CD4-positive, alpha-beta memory T cell (primary cell): Measurements from ENCODE around the gene ARIH2. TPM values are rescaled to one million over a fixed set of nuclear protein-coding genes. Genes with fewer than 3 reads are reported as not detected.
A peak's percentile ranks its signal among the peaks of the same experiment; 100 is the strongest.

Experiments
- CTCF ChIA-PET: fragments of 350-600 bp; sonication (Branson Sonifier 250); formaldehyde crosslinking; loops from one replicate; lab custom pipeline; 2021; ENCODE audit warnings: inconsistent platforms; ENCODE audit not compliant: partially characterized antibody; lab: Charles Lee
- POLR2A ChIA-PET: fragments of 350-600 bp; sonication (Branson Sonifier 250); formaldehyde crosslinking; loops from one replicate; lab custom pipeline; 2021; ENCODE audit not compliant: partially characterized antibody; lab: Charles Lee
- DNase-seq, 5 donors: peaks; one replicate each; pipeline versions ENCODE4 v3.0.0 to v3.0.0-alpha.2; 2020 to 2022; ENCODE audit warnings: mixed read lengths in 1 of 5
- H3K27ac ChIP-seq: one replicate; pipeline ENCODE4 v1.7.0; 2013; ENCODE audit warnings: low read depth, low read length
- H3K27me3 ChIP-seq: 2 replicates; pipeline ENCODE4 v1.7.0; 2013; ENCODE audit warnings: mild to moderate bottlenecking, low read length, moderate library complexity; ENCODE audit not compliant: insufficient read depth
- H3K36me3 ChIP-seq: 2 replicates; pipeline ENCODE4 v1.7.0; 2013; ENCODE audit warnings: mild to moderate bottlenecking, low read length, moderate library complexity; ENCODE audit not compliant: insufficient read depth
- H3K4me1 ChIP-seq: 2 replicates; pipeline ENCODE4 v1.7.0; 2013; ENCODE audit warnings: mild to moderate bottlenecking, low read length, moderate library complexity; ENCODE audit not compliant: insufficient read depth
- H3K4me3 ChIP-seq, 2 donors: one replicate each; pipeline ENCODE4 v1.7.0; 2013; ENCODE audit warnings: low read length in 2 of 2, mild to moderate bottlenecking in 1 of 2
- H3K9me3 ChIP-seq, 2 donors: one replicate each; pipeline ENCODE4 v1.7.0; 2013; ENCODE audit warnings: low read length in 2 of 2, control low read depth in 1 of 2; ENCODE audit not compliant: control insufficient read depth in 1 of 2
- H3K27ac Mint-ChIP-seq, 7 donors: one replicate each; pipeline ENCODE4 v1.8.0; 2020 to 2021; ENCODE audit warnings: mixed read lengths in 7 of 7, mild to moderate bottlenecking in 6 of 7, inconsistent platforms in 3 of 7, moderate library complexity in 3 of 7
- H3K27me3 Mint-ChIP-seq, 2 donors: one replicate each; pipeline ENCODE4 v1.8.0; 2020 to 2021; ENCODE audit warnings: mixed read lengths in 2 of 2
- H3K36me3 Mint-ChIP-seq, 2 donors: one replicate each; pipeline ENCODE4 v1.8.0; 2020 to 2021; ENCODE audit warnings: mixed read lengths in 2 of 2, inconsistent platforms in 1 of 2, mild to moderate bottlenecking in 1 of 2
- H3K4me1 Mint-ChIP-seq, 4 donors: one replicate each; pipeline ENCODE4 v1.8.0; 2020 to 2021; ENCODE audit warnings: mixed read lengths in 4 of 4, mild to moderate bottlenecking in 1 of 4
- H3K4me3 Mint-ChIP-seq, 8 donors: one replicate each; pipeline ENCODE4 v1.8.0; 2020 to 2021; ENCODE audit warnings: mixed read lengths in 8 of 8, mild to moderate bottlenecking in 7 of 8, moderate library complexity in 6 of 8, inconsistent platforms in 3 of 8
- H3K9me3 Mint-ChIP-seq, 8 donors: one replicate each; pipeline ENCODE4 v1.8.0; 2020 to 2021; ENCODE audit warnings: mixed read lengths in 8 of 8, mild to moderate bottlenecking in 5 of 8, inconsistent platforms in 3 of 8, moderate library complexity in 1 of 8
- intact Hi-C: fragments of 100-400 bp; cut with micrococcal nuclease; formaldehyde crosslinking; loops from one replicate; pipeline ENCODE4 v1.15.1; 2023
- polyA plus RNA-seq, 2 donors: library from polyadenylated mRNA; unstranded; fragments of 300-500 nt; fragmentation: Illumina TruSeq; gene quantifications; one replicate each; pipeline ENCODE4 v1.2.3, GENCODE V29; 2021
- total RNA-seq, 2 experiments: library from RNA; stranded (reverse); gene quantifications; one replicate each; pipeline ENCODE4 v1.2.3, GENCODE V29; 2021

ARIH2 gene
- total RNA-seq = 100 to 1,000 TPM; 141 to 149 TPM
- 100 to 1,000 TPM; 109 to 153 TPM for polyA plus RNA-seq

- H3K27me3 ChIP-seq = no peaks in the 10 kb centered on the region
- peak within 1 kb of the TSS; percentile 93 for H3K27ac ChIP-seq
- ChIA-PET POLR2A (interaction anchor here (0.5 to 3.1 kb wide), 25 partner anchors 11 to 1037 kb away, joined by 3 to 93 read pairs (median 4); partner anchors contain the start of genes CCDC51, IMPDH2, IP6K2 and NCKIPSD), CTCF (interaction anchor here (0.9 to 7.6 kb wide), 8 partner anchors 8 to 179 kb away, joined by 3 to 45 read pairs (median 4); partner anchors contain the start of gene SLC25A20)
- no peaks in the 10 kb centered on the region for H3K9me3 ChIP-seq
- Mint-ChIP-seq H3K36me3 (peaks cover 0 to 18% of the 10 kb centered on the region in 2 donors), H3K27me3 (no peaks in the 10 kb centered on the region), H3K9me3 (no peaks in the 10 kb centered on the region), H3K4me1 (peaks cover 11 to 37% (median 23%) of the 10 kb centered on the region in 4 donors), H3K4me3 (peak within 1 kb of the TSS; percentile 89 to 97 (median 95)), H3K27ac (peak within 1 kb of the TSS; percentile 97 to 100 (median 98))
- peaks cover 29% of the 10 kb centered on the region for H3K4me1 ChIP-seq
- peak within 1 kb of the TSS; percentile 81 to 96 for H3K4me3 ChIP-seq
- intact Hi-C loops = loop anchor here (1.0 to 10.0 kb wide), 5 partner anchors 20 to 234 kb away; partner anchors contain the start of genes IP6K2, NCKIPSD, PRKAR2A and SLC25A20
- H3K36me3 ChIP-seq = peaks cover 10% of the 10 kb centered on the region
- peak; percentile 87 to 90 (median 88) for DNase-seq
Observed at GRCh38 chr3:48918388-48919214, at the start of gene ARIH2. Gene ARIH2, plus strand, starts transcription at chr3:48918842. Its CDS starts 8,717 bp downstream, at chr3:48927559.

- H3K36me3 Mint-ChIP-seq = peaks cover 13 to 34% of the 10 kb centered on the region in 2 donors
- no peaks in the 10 kb centered on the region for H3K9me3 ChIP-seq
- no peak overlapping the region for H3K4me3 ChIP-seq
- peaks cover 0 to 5% (median 4%) of the 10 kb centered on the region in 4 donors for H3K4me1 Mint-ChIP-seq
- peaks cover 10% of the 10 kb centered on the region for H3K36me3 ChIP-seq
- POLR2A ChIA-PET = no interaction called here
- no peaks in the 10 kb centered on the region for H3K4me1 ChIP-seq
- H3K27me3 ChIP-seq = no peaks in the 10 kb centered on the region
- H3K27ac ChIP-seq = no peak overlapping the region
- DNase-seq = no peak
- CTCF ChIA-PET = no interaction called here
- intact Hi-C loops = no loop called here
- H3K27ac Mint-ChIP-seq = no peak overlapping the region
- H3K27me3 Mint-ChIP-seq = no peaks in the 10 kb centered on the region
- H3K9me3 Mint-ChIP-seq = no peaks in the 10 kb centered on the region
- H3K4me3 Mint-ChIP-seq = no peak overlapping the region
Observed at GRCh38 chr3:48877671-48878070, 41.0 kb upstream of the ARIH2 start.

GRCh38 chr3:48879307-48879993, 39.2 kb upstream of the ARIH2 start:
- POLR2A ChIA-PET = no interaction called here
- no peaks in the 10 kb centered on the region for H3K9me3 ChIP-seq
- intact Hi-C loops = no loop called here

GRCh38 chr3:48879994-48880377, 38.7 kb upstream of the ARIH2 start:
- Mint-ChIP-seq H3K27ac (peak overlapping the region in 1 of 7 donors; percentile 55), H3K27me3 (no peaks in the 10 kb centered on the region), H3K9me3 (no peaks in the 10 kb centered on the region), H3K4me1 (peaks cover 0 to 5% (median 5%) of the 10 kb centered on the region in 4 donors), H3K36me3 (peaks cover 19 to 40% of the 10 kb centered on the region in 2 donors), H3K4me3 (no peak overlapping the region)
- no peak for DNase-seq
- H3K27ac ChIP-seq = no peak overlapping the region
- no peaks in the 10 kb centered on the region for H3K4me1 ChIP-seq
- H3K4me3 ChIP-seq = no peak overlapping the region
- CTCF ChIA-PET = no interaction called here
- H3K36me3 ChIP-seq = peaks cover 19% of the 10 kb centered on the region
- no peaks in the 10 kb centered on the region for H3K27me3 ChIP-seq
- H3K9me3 ChIP-seq = no peaks in the 10 kb centered on the region
- POLR2A ChIA-PET = no interaction called here
- intact Hi-C loops = no loop called here

More at GRCh38 chr3:48879307-48879993, 39.2 kb upstream of the ARIH2 start:
- no peak overlapping the region for H3K4me3 ChIP-seq
- DNase-seq = no peak
- no peaks in the 10 kb centered on the region for H3K27me3 ChIP-seq
- Mint-ChIP-seq H3K4me1 (peaks cover 0 to 5% (median 4%) of the 10 kb centered on the region in 4 donors), H3K27ac (peak overlapping the region in 2 of 7 donors; percentile 55 to 72), H3K27me3 (no peaks in the 10 kb centered on the region), H3K36me3 (peaks cover 16 to 37% of the 10 kb centered on the region in 2 donors), H3K9me3 (no peaks in the 10 kb centered on the region), H3K4me3 (no peak overlapping the region)
- H3K36me3 ChIP-seq = peaks cover 16% of the 10 kb centered on the region
- no peaks in the 10 kb centered on the region for H3K4me1 ChIP-seq
- H3K27ac ChIP-seq = no peak overlapping the region
- CTCF ChIA-PET = no interaction called here

- H3K36me3 Mint-ChIP-seq = peaks cover 22 to 44% of the 10 kb centered on the region in 2 donors
- intact Hi-C loops = no loop called here
- POLR2A ChIA-PET = no interaction called here
Observed at GRCh38 chr3:48881006-48881405, 37.6 kb upstream of the ARIH2 start.

DNA sequence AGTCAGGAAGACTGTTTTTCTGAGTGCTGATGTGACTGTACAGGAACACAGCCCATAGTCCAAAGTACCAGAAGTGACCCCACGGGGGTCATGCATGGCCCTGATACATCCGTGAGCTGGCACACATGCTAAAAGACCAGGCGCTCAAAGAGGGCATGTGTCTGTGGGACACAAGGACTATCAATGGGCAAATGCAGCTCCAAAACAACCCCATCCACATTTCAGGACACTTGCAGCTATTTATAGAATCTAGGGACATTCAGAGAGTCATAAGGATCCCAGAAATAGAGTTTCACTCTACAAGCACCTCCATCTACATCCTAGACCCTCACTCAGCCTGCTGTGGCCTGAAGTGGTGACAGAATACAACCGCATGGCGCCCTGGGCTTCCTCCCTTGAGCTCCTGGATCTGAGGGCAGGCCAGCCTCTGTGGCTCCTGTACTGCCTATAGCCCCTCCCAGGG, 37.0 kb upstream of the ARIH2 start:
- H3K9me3 Mint-ChIP-seq = no peaks in the 10 kb centered on the region
- Histone ChIP-seq H3K9me3 (no peaks in the 10 kb centered on the region), H3K4me1 (no peaks in the 10 kb centered on the region), H3K27me3 (no peaks in the 10 kb centered on the region), H3K4me3 (no peak overlapping the region), H3K27ac (no peak overlapping the region), H3K36me3 (peaks cover 21% of the 10 kb centered on the region)
- intact Hi-C loops = no loop called here
- POLR2A ChIA-PET = no interaction called here
- peaks cover 22 to 46% of the 10 kb centered on the region in 2 donors for H3K36me3 Mint-ChIP-seq
- H3K4me1 Mint-ChIP-seq = peaks cover 0 to 15% (median 6%) of the 10 kb centered on the region in 4 donors
- no peaks in the 10 kb centered on the region for H3K27me3 Mint-ChIP-seq
- DNase-seq = no peak
- peak overlapping the region in 1 of 7 donors; percentile 77 for H3K27ac Mint-ChIP-seq
- CTCF ChIA-PET = no interaction called here
- H3K4me3 Mint-ChIP-seq = no peak overlapping the region

More at GRCh38 chr3:48881006-48881405, 37.6 kb upstream of the ARIH2 start:
- CTCF ChIA-PET = no interaction called here
- Mint-ChIP-seq H3K9me3 (no peaks in the 10 kb centered on the region), H3K4me3 (no peak overlapping the region), H3K27ac (peak overlapping the region in 2 of 7 donors; percentile 17 to 77), H3K4me1 (peaks cover 0 to 15% (median 6%) of the 10 kb centered on the region in 4 donors), H3K27me3 (no peaks in the 10 kb centered on the region)
- H3K36me3 ChIP-seq = peaks cover 21% of the 10 kb centered on the region
- H3K9me3 ChIP-seq = no peaks in the 10 kb centered on the region
- no peaks in the 10 kb centered on the region for H3K27me3 ChIP-seq
- no peaks in the 10 kb centered on the region for H3K4me1 ChIP-seq
- H3K27ac ChIP-seq = no peak overlapping the region
- no peak for DNase-seq
- no peak overlapping the region for H3K4me3 ChIP-seq
